GM21529 (cell line): ENCODE data around the gene DLX2.

Source experiments
- ATAC-seq: cut with Tn5 transposase; IDR thresholded peaks from one replicate; pipeline ENCODE4 v1.9.1; 2021; ENCODE audit not compliant: unreplicated experiment

DLX2 gene

GRCh38 chr2:172056293-172056692, 46.4 kb downstream of the DLX2 start:
- no peak for ATAC-seq

GRCh38 chr2:172053486-172053885, 49.2 kb downstream of the DLX2 start:
- ATAC-seq: no peak

GRCh38 chr2:172052000-172052983, 50.4 kb downstream of the DLX2 start:
- ATAC-seq: no peak

GRCh38 chr2:172050479-172051125, 52.1 kb downstream of the DLX2 start:
- ATAC-seq: no peak

GRCh38 chr2:172049567-172050120, 53.1 kb downstream of the DLX2 start:
- ATAC-seq: no peak
